Hematopoietic multipotent progenitor cell (in vitro differentiated cells): Measurements from ENCODE around the gene R3HDM2. TPM values are rescaled to one million over a fixed set of nuclear protein-coding genes. Genes with fewer than 3 reads are reported as not detected.
"Not testable (repeated sequence)": the region's sequence is repeated elsewhere in the genome, so short reads cannot be mapped to it uniquely, and the experiment has no call there.

Source experiments
- DNase-seq, 3 donors: peaks; one replicate each; pipeline ENCODE4 v3.0.0-alpha.2; 2011 to 2015; ENCODE audit warnings: low read depth in 2 of 3, low spot score in 2 of 3
- total RNA-seq: library from RNA; depleted of rRNA; stranded (reverse); fragments of >200 nt; gene quantifications from one replicate; pipeline ENCODE4 v1.2.3, GENCODE V29; 2012

The R3HDM2 gene
- total RNA-seq, 1 donor: 35.8 TPM

DNA sequence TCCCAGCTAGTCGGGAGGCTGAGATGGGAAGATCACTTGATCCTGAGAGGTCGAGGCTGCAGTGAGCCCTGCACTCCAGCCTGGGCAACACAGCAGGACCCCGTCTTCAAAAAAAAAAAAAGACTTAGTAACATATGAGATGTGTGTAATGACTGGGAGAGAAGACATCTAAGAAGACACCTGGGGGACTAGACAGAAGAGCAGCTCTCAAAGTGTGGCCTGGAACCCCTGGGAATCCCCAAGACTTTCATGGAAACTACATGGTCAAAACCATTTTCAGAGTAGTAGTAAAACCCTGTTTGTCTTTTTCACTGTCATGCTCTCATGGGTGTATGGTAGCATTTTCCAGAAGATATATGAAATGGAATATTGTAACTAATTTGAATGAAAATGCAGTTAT is 45.3 kb downstream of the R3HDM2 start:
- no peak for DNase-seq

- DNase-seq: no peak
Measured at GRCh38 chr12:57384478-57384877, 46.4 kb downstream of the R3HDM2 start.

GRCh38 chr12:57381693-57382220 is 49.1 kb downstream of the R3HDM2 start:
- DNase-seq: no peak

DNA sequence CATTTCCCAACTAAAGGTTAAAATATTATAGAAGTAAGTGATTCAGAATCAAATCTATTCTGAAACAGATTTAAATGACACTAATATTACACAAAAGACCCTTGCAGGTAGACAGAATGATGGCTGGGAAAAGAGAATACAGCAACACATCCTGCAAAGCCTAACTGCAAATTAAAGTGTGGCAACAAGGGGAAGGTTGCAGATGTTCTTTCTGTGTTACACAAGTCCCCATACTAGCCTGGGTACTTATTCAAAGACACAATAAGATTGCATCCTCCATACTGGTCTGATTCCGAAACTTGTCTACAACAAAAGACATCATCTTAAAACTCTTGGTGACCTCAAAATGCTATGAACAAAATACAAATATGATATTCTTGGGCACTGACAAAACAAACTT is 50.5 kb downstream of the R3HDM2 start:
- no peak for DNase-seq

- DNase-seq: peak in 2 of 3 donors; percentile 15 to 28
Measured at GRCh38 chr12:57377103-57377840, 53.6 kb downstream of the R3HDM2 start.

GRCh38 chr12:57372233-57372632 is 58.6 kb downstream of the R3HDM2 start:
- DNase-seq: no peak

DNA sequence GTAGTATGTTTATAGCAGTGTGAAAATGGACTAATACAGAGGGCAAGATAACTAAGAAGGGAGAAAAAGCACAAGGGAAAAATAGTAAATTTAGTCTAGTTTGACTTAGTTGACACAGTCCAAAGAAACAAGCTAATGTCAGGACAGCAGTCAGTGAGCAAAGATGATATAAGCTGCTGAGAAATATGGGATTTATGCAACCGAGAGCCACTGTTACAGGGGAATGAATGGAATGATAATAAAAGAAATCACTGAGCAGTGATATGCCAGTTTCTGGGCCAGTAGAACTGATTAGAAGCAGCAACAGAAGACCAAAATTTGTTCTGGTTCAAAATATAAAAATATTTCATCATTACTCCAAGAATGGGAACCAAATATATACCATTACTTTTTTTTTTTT is 60.1 kb downstream of the R3HDM2 start:
- DNase-seq: no peak

GRCh38 chr12:57370072-57370471 is 60.8 kb downstream of the R3HDM2 start:
- DNase-seq: peak in 2 of 3 donors; percentile 11

GRCh38 chr12:57369202-57369601 is 61.6 kb downstream of the R3HDM2 start:
- DNase-seq: no peak

GRCh38 chr12:57368349-57369095 is 62.3 kb downstream of the R3HDM2 start:
- DNase-seq: no peak

DNA sequence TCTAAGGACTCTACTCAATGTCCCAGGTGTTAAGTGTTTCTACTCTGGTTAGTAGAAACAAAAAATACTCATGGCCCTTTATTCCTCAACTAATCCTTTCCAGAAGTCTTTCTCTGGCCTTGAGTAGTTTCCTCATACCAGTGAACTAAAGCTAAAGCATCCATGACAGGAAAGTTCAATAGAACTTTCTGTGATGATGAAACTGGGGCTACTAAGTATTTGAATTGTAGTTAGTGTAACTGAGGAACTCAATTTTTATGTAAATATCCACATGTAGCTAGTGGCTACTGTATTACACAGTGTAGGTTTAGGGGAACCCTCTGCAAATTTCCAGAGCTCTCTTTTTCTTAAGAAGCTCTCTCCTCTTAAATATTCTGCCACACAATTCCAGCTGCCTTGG is 63.7 kb downstream of the R3HDM2 start:
- no peak for DNase-seq

DNA sequence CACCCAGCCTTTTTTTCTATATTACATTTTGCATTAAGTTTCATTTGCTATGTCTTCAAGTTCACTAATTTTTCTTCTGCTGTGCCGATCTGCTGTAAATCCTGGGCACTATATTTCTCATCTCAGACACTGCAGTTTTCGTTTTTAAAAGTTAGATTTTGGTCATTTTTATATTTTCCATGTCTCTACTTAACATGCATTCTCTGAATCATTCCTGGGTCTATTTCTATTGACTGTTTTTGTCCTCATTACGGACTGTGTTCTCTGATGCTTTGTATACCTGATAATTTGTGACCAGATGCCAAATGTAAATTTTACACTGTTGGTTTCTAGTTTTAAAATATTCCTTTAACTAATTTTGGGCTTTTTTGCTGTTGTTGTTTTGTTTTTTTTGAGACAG is 64.5 kb downstream of the R3HDM2 start:
- DNase-seq: no peak

- not testable (repeated sequence) for DNase-seq
Measured at GRCh38 chr12:57364156-57364555, 66.7 kb downstream of the R3HDM2 start.

- DNase-seq: no peak
Measured at GRCh38 chr12:57360468-57360867, 70.4 kb downstream of the R3HDM2 start.

DNA sequence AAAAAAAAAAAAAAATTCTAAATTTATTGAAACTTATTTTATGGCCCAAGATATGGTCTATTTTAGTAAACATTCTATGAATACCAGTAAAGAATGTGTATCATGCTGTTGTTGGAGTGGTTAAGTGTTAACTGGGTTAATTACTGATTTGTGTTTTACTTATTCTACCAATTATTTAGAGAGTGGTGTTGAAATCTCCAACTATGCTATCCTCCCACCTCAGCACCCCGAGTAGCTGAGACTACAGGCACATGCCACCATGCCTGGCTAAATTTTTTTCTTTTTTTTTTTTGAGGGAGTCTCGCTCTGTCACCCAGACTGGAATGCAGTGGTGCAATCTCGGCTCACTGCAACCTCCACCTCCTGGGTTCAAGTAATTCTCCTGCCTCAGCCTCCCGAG is 72.2 kb downstream of the R3HDM2 start:
- no peak for DNase-seq

DNA sequence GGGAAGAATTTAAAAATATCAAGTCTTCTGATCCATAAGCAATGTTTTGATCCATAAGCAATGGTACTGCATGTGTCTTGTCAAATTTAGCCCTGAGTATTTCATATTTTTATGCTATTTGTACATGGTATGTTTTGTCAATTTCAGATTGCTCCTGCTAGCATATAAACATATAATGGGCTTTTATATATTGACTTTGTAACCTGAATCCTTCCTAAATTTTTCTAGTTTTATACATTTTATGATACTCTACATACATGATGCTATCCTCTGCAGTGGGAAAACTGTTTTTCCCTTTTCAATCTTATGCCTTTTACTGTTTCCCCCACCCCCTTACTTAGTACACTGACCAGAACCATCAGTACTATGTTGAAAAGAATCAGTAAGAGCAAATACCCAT is 75.1 kb downstream of the R3HDM2 start:
- DNase-seq: no peak

GRCh38 chr12:57352166-57352565 is 78.7 kb downstream of the R3HDM2 start:
- DNase-seq: no peak

DNA sequence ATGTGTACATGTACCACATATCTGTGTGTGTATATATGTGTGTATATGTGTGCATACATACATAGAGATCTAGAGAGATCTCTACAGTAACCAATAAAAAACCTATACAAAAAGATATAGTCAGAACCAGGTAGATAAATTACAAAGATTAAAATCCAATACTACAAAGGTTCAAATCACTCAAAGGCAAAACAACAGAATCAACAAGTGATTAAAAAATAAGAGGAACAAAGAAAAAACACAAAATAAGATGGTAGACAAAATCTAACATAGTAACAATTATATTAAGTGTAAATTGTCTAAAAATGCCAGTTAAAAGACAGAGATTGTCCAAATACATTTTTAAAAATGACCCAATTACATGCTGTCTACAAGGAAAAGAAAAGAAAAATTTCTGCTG is 83.6 kb downstream of the R3HDM2 start:
- DNase-seq: no peak

DNA sequence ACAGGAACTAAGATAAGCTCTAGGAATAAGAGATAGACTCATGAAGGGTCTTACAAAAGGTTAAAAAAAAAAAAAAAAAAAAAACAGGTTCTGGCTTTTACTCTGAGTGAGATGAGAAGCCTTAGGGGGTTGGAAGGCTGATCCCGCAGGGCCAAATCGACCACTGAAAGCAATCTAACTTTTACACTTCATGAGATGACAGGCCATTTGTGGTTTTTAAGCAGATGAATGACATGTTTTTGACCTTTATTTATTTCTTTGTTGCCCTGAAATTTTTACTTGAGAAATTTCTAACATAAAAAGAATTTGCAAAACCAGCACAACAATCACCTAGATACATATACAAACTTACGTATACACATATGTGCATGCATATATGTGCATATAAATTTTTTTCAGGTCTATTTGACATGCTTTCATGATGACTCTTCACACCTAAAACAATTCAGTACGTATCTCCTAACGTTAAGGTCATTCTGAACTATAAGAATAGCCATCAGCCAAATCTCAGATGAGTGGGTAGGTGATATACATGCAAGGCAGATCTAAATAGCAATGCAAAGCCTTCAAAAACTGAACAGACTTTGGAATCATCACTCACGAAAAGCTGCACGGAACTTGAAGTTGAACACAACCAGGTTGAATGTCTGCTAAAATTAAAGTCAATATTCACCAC is 87.0 kb downstream of the R3HDM2 start:
- no peak for DNase-seq

GRCh38 chr12:57342207-57342691 is 88.6 kb downstream of the R3HDM2 start:
- DNase-seq: peak in 2 of 3 donors; percentile 44 to 73

GRCh38 chr12:57341275-57341990 is 89.4 kb downstream of the R3HDM2 start:
- no peak for DNase-seq
